Erythroblast (primary cell): ENCODE results near the gene CTNND2.

ENCODE experiments used
- GATA1 ChIP-seq: IDR thresholded peaks from 2 replicates; pipeline ENCODE4 v1.6.1; 2011; ENCODE audit warnings: low read depth, mild to moderate bottlenecking, control low read depth, low read length, moderate library complexity
- POLR2A ChIP-seq: IDR thresholded peaks from 2 replicates; pipeline ENCODE4 v1.6.1; 2011; ENCODE audit warnings: mild to moderate bottlenecking, low read length

DNA sequence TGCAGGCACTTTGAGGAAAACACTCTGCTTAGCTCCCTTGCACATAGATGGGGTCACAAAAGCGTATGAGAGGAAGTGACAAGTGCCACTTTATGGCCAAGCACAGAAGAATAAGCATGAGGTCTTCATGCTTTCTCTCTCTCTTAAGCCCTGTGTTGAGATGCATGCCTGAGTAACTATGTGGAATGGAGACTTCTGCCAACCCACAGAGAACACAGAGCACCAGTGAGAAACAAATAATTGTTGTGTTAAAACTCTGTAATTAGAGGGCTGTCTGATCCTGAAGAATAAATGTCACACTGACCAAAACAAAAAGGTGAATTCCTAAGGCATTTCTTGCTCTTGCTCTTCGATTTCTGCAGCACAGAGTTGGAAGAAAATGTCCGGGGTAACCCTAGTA lies 488.5 kb downstream of the CTNND2 start:
- TF ChIP-seq POLR2A (no peak), GATA1 (no peak)
